Mesenchymal stem cell (in vitro differentiated cells and primary cell): Measurements from ENCODE around the gene RAMACL.
A peak's percentile ranks its signal among the peaks of the same experiment; 100 is the strongest.

Experiments used
- DNase-seq: peaks from one replicate; pipeline ENCODE4 v3.0.0-alpha.2; 2013
- H2AFZ ChIP-seq: one replicate; pipeline ENCODE4 v1.6.1; 2013; ENCODE audit warnings: low read depth, mild to moderate bottlenecking, control low read depth, inconsistent platforms, low read length, moderate library complexity
- H2AK5ac ChIP-seq: 2 replicates; pipeline ENCODE4 v1.6.1; 2013; ENCODE audit warnings: low read length, moderate library complexity, mild to moderate bottlenecking, inconsistent platforms; ENCODE audit not compliant: severe bottlenecking
- H2BK120ac ChIP-seq: one replicate; pipeline ENCODE4 v1.6.1; 2013; ENCODE audit warnings: low read depth, mild to moderate bottlenecking, inconsistent platforms, low read length, moderate library complexity
- H2BK12ac ChIP-seq, 2 experiments: one replicate each; pipeline ENCODE4 v1.6.1; 2013; ENCODE audit warnings: inconsistent platforms in 2 of 2, low read length in 2 of 2, mild to moderate bottlenecking in 2 of 2, moderate library complexity in 2 of 2, control low read depth in 1 of 2
- H2BK15ac ChIP-seq: one replicate; pipeline ENCODE4 v1.6.1; 2013; ENCODE audit warnings: mild to moderate bottlenecking, low read depth, inconsistent platforms; ENCODE audit not compliant: poor library complexity, severe bottlenecking
- H2BK5ac ChIP-seq: 2 replicates; pipeline ENCODE4 v1.6.1; 2013; ENCODE audit warnings: low read depth, mild to moderate bottlenecking, low read length, control low read depth, inconsistent platforms; ENCODE audit not compliant: poor library complexity, severe bottlenecking
- H3K14ac ChIP-seq, 2 experiments: one replicate each; pipeline ENCODE4 v1.6.1; 2013; ENCODE audit warnings: inconsistent platforms in 2 of 2, low read length in 2 of 2, control low read depth in 1 of 2, mild to moderate bottlenecking in 1 of 2, moderate library complexity in 1 of 2
- H3K18ac ChIP-seq, 2 experiments: one replicate each; pipeline ENCODE4 v1.6.1; 2013; ENCODE audit warnings: inconsistent platforms in 2 of 2, low read length in 2 of 2, control low read depth in 1 of 2, low read depth in 1 of 2, mild to moderate bottlenecking in 1 of 2
- H3K23ac ChIP-seq, 2 experiments: one replicate each; pipeline ENCODE4 v1.6.1; 2013; ENCODE audit warnings: inconsistent platforms in 2 of 2, low read length in 2 of 2, mild to moderate bottlenecking in 2 of 2, moderate library complexity in 2 of 2, control low read depth in 1 of 2
- H3K27ac ChIP-seq: 2 replicates; pipeline ENCODE4 v1.5.1; 2013; ENCODE audit warnings: mild to moderate bottlenecking, moderate library complexity, low read length, control low read depth, inconsistent platforms; ENCODE audit not compliant: poor library complexity, severe bottlenecking
- H3K27me3 ChIP-seq, 2 experiments: 2 replicates each; pipeline versions ENCODE4 v1.6.1 to v1.7.0; 2013; ENCODE audit warnings: low read length in 2 of 2, mild to moderate bottlenecking in 2 of 2, moderate library complexity in 2 of 2, control low read depth in 1 of 2, inconsistent platforms in 1 of 2; ENCODE audit not compliant: control insufficient read depth in 1 of 2, insufficient read depth in 1 of 2
- H3K36me3 ChIP-seq, 2 experiments: 2 replicates each; pipeline versions ENCODE4 v1.6.1 to v1.7.0; 2013; ENCODE audit warnings: low read length in 2 of 2, control low read depth in 1 of 2, inconsistent platforms in 1 of 2, low read depth in 1 of 2, mild to moderate bottlenecking in 1 of 2; ENCODE audit not compliant: insufficient read depth in 2 of 2, control insufficient read depth in 1 of 2
- H3K4ac ChIP-seq, 2 experiments: one replicate each; pipeline ENCODE4 v1.6.1; 2013; ENCODE audit warnings: inconsistent platforms in 2 of 2, low read length in 2 of 2, mild to moderate bottlenecking in 2 of 2, moderate library complexity in 2 of 2, control low read depth in 1 of 2, low read depth in 1 of 2
- H3K4me1 ChIP-seq: 2 replicates; pipeline ENCODE4 v1.6.1; 2013; ENCODE audit warnings: low read depth, low read length, control low read depth; ENCODE audit not compliant: control insufficient read depth, insufficient read depth
- H3K4me2 ChIP-seq: 2 replicates; pipeline ENCODE4 v1.6.1; 2013; ENCODE audit warnings: low read length, mild to moderate bottlenecking, inconsistent platforms; ENCODE audit not compliant: poor library complexity, severe bottlenecking
- H3K4me3 ChIP-seq, 2 experiments: 2 replicates each; pipeline versions ENCODE4 v1.5.1 to v1.7.0; 2013; ENCODE audit warnings: low read length in 2 of 2, mild to moderate bottlenecking in 2 of 2, control low read depth in 1 of 2, low read depth in 1 of 2; ENCODE audit not compliant: insufficient read depth in 1 of 2
- H3K79me1 ChIP-seq: replicated peaks from 2 replicates; pipeline ENCODE4 v1.6.1; 2013; ENCODE audit warnings: mild to moderate bottlenecking, control low read depth, low read length, inconsistent platforms; ENCODE audit not compliant: poor library complexity, severe bottlenecking
- H3K9ac ChIP-seq: 2 replicates; pipeline ENCODE4 v1.7.0; 2013; ENCODE audit warnings: mild to moderate bottlenecking, low read length, moderate library complexity
- H3K9me3 ChIP-seq: 2 replicates; pipeline ENCODE4 v1.7.0; 2013; ENCODE audit warnings: mild to moderate bottlenecking, low read length; ENCODE audit not compliant: control insufficient read depth
- H4K8ac ChIP-seq: one replicate; pipeline ENCODE4 v1.6.1; 2013; ENCODE audit warnings: inconsistent platforms, mild to moderate bottlenecking, low read length, moderate library complexity
- H4K91ac ChIP-seq: one replicate; pipeline ENCODE4 v1.6.1; 2013; ENCODE audit warnings: mild to moderate bottlenecking, low read length, inconsistent platforms
- WGBS: methylation state at CpG from one replicate; pipeline ENCODE4 v1.1.7; 2013; ENCODE audit warnings: mixed read lengths; 5-methylcytosine and 5-hydroxymethylcytosine counted together

The RAMACL gene

DNA sequence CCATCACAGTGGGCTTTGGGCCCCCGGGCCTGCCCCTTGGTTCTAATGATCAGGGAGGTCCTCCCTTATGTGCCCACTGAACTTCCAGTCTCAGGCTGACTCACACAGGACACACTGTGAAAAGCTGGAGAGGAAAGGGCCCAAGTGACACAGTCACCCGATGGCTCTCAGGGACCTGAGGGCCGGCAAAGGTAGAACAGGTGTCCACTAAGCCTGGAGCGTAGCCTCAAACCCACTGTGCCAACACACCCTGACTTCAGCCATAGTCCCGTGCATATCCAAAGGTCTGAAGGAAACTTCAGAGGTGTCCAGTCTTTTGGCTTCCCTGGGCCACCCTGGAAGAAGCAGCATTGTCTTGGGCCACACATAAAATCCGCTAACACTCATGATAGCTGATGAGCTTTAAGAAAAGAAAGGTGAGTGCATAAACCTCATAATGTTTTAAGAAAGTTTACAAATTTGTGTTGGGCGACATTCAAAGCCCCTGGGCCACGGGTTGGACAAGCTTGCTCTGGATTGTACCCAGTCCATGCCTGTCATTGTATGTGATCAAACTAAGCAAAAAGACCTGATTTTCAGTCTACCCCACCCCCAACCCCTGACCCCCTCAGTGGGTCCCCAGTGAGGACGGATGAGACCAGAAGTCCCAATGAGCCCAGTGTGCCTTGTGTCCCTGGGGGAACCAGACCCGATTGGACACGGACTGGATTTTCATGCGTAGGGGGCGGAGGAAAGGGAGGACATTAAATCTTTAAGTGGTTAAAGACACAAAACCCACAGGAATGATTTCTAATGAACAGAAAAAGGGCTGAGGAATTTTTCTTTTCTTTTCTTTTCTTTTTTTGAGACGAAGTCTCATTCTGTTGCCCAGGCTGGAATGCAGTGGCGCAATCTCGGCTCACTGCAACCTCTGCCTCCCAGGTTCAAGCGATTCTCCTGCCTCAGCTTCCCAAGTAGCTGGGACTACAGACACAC, 6.1 kb downstream of the RAMACL start:
- H3K4me3 ChIP-seq, result no peak overlapping the region
- no peaks in the 10 kb centered on the region for H3K27me3 ChIP-seq
- no peak overlapping the region for H2AK5ac ChIP-seq
- H3K27ac ChIP-seq, result no peak overlapping the region
- no peak overlapping the region for H2BK120ac ChIP-seq
- WGBS, result 95% methylated on average over 12 of the region's 17 CpGs
- no peak overlapping the region for H3K14ac ChIP-seq
- no peak overlapping the region for H4K91ac ChIP-seq
- no peak overlapping the region for H2BK5ac ChIP-seq
- no peaks in the 10 kb centered on the region for H3K9me3 ChIP-seq
- no peak overlapping the region for H3K23ac ChIP-seq
- peak overlapping the region in 1 of 2 experiments; percentile 8 for H3K4ac ChIP-seq
- no peak overlapping the region for H2BK15ac ChIP-seq
- no peak overlapping the region for H2AFZ ChIP-seq
- H3K9ac ChIP-seq, result no peak overlapping the region
- no peaks in the 10 kb centered on the region for H3K36me3 ChIP-seq
- peak overlapping the region; percentile 19 for H4K8ac ChIP-seq
- H3K18ac ChIP-seq, result no peak overlapping the region
- no peak overlapping the region for H3K4me2 ChIP-seq
- no peak for DNase-seq
- peak overlapping the region in 1 of 2 experiments; percentile 66 for H2BK12ac ChIP-seq
- H3K79me1 ChIP-seq, result peaks cover 1% of the 10 kb centered on the region
- peaks cover 9% of the 10 kb centered on the region for H3K4me1 ChIP-seq

DNA sequence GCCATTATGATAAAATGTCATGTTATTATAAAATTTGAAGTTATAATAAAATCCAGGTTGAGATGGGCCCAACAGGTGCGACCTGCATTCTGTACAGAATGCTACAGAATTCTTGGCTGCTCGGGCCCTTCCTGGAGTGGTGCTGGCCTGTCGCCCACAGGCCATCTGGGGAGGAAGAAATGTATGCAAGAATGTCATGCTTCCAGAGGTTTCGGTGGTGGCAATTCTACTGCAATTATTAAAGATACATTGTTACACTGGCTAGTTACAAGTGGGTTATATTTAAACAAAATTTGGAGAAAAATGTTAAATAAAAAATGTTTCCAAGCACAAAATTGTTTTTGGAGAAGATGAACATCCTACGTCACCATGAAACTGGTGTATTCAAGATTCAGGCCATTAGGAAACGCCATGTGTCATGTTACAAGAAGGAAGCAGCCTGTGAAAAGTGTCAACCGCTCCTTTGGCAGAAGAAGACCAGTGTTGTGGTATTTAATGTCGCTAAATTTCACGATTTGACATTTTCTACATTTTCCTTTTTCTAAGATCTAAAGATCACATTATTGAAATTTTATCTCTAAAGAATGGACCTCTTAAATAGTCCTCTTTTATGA, 7.1 kb downstream of the RAMACL start:
- Histone ChIP-seq H3K4ac (no peak overlapping the region), H3K27me3 (no peaks in the 10 kb centered on the region), H3K23ac (no peak overlapping the region), H2BK5ac (no peak overlapping the region), H3K27ac (no peak overlapping the region), H2AFZ (no peak overlapping the region), H3K79me1 (peaks cover 1% of the 10 kb centered on the region), H2AK5ac (no peak overlapping the region), H4K8ac (no peak overlapping the region), H3K9me3 (no peaks in the 10 kb centered on the region), H3K14ac (no peak overlapping the region), H3K18ac (no peak overlapping the region), H3K4me1 (peaks cover 9% of the 10 kb centered on the region), H2BK120ac (no peak overlapping the region), H2BK15ac (no peak overlapping the region), H3K9ac (no peak overlapping the region), H4K91ac (no peak overlapping the region), H2BK12ac (no peak overlapping the region), H3K36me3 (no peaks in the 10 kb centered on the region), H3K4me3 (no peak overlapping the region), H3K4me2 (no peak overlapping the region)
- no peak for DNase-seq
- WGBS, result 92% methylated on average over 5 of the region's 9 CpGs

DNA sequence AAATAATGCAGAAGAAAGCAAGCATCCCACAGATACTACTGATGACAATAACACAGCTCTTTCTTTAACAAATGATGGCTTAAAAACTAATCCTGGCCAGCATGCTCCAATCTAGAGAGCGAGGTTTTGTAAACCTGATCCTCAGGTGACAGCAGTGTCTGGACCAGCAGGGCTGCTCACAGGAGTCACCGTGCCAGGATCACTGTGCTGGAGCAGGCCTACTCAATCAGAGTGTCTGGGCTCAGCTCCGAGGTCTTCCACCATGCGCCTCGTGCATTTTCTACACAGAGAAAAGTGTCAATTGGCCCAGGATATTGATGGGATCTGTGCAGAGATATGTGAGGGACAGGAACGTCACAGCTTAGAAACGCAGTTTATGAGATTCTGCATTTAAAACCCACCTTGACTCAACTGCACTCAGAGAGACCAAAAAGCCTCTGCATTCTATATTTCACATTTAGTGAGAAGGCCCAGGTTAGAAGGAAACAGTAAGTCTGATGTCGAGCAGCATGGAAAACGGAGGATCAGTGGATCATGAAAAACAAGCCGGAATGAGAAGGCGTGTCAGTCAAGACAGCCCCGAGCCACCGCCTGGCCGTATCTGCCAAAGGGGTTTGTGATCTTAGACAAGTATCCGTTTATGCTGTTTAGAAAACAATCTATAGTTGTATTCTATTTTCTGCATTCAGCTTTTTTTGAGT, 7.8 kb downstream of the RAMACL start:
- no peak overlapping the region for H2BK15ac ChIP-seq
- no peak overlapping the region for H3K23ac ChIP-seq
- H3K9ac ChIP-seq, result no peak overlapping the region
- no peak overlapping the region for H2AFZ ChIP-seq
- H3K4ac ChIP-seq, result no peak overlapping the region
- H2BK12ac ChIP-seq, result no peak overlapping the region
- H3K4me1 ChIP-seq, result peaks cover 9% of the 10 kb centered on the region
- H4K91ac ChIP-seq, result no peak overlapping the region
- H3K14ac ChIP-seq, result peak overlapping the region in 1 of 2 experiments; percentile 38
- no peak overlapping the region for H4K8ac ChIP-seq
- H3K27me3 ChIP-seq, result no peaks in the 10 kb centered on the region
- H3K18ac ChIP-seq, result no peak overlapping the region
- H3K4me2 ChIP-seq, result no peak overlapping the region
- no peak overlapping the region for H2BK120ac ChIP-seq
- H2AK5ac ChIP-seq, result no peak overlapping the region
- H2BK5ac ChIP-seq, result no peak overlapping the region
- no peak overlapping the region for H3K4me3 ChIP-seq
- H3K79me1 ChIP-seq, result peaks cover 1% of the 10 kb centered on the region
- WGBS, result over 99% methylated on average over 12 of the region's 15 CpGs
- no peak overlapping the region for H3K27ac ChIP-seq
- DNase-seq, result no peak
- no peaks in the 10 kb centered on the region for H3K36me3 ChIP-seq
- no peaks in the 10 kb centered on the region for H3K9me3 ChIP-seq

DNA sequence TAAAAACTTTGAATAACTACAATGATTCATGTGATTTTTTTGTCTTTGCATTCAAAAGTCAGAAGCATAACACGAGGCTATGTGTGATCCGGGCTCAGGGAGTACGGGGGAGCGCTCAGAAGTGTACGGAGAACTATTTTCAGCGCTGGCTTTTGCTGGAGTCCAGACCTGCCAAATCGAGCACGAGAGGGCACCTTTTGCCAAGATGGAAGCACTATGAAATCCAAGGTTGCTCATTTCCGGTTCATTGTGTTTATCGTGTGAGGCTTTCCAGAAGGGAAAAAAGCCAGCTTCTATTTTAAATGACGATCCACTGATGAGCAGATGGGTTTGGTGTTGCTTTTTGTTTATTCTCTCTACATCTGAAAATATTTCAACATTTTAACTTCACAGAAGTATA, 11.3 kb downstream of the RAMACL start:
- 97% methylated on average over 10 of the region's 11 CpGs for WGBS
- no peak overlapping the region for H2BK5ac ChIP-seq
- H3K4me2 ChIP-seq, result no peak overlapping the region
- H3K27me3 ChIP-seq, result no peaks in the 10 kb centered on the region
- H3K27ac ChIP-seq, result no peak overlapping the region
- H4K91ac ChIP-seq, result no peak overlapping the region
- no peak overlapping the region for H3K18ac ChIP-seq
- no peak overlapping the region for H2BK120ac ChIP-seq
- peaks cover 0 to 3% of the 10 kb centered on the region in 2 experiments for H3K36me3 ChIP-seq
- H2AK5ac ChIP-seq, result no peak overlapping the region
- DNase-seq, result no peak
- no peak overlapping the region for H3K4ac ChIP-seq
- H3K9me3 ChIP-seq, result no peaks in the 10 kb centered on the region
- H3K4me1 ChIP-seq, result peaks cover 10% of the 10 kb centered on the region
- H2BK12ac ChIP-seq, result no peak overlapping the region
- no peaks in the 10 kb centered on the region for H3K79me1 ChIP-seq
- peak overlapping the region in 1 of 2 experiments; percentile 35 for H3K4me3 ChIP-seq
- peak overlapping the region; percentile 62 for H3K9ac ChIP-seq
- H4K8ac ChIP-seq, result no peak overlapping the region
- H2BK15ac ChIP-seq, result no peak overlapping the region
- H2AFZ ChIP-seq, result no peak overlapping the region
- H3K23ac ChIP-seq, result no peak overlapping the region
- no peak overlapping the region for H3K14ac ChIP-seq
